Measurements from ENCODE around the gene SMAD6. TPM values are rescaled to one million over a fixed set of nuclear protein-coding genes. Genes with fewer than 3 reads are reported as not detected.

The SMAD6 gene
- total RNA-seq, 1 experiment from 2014 or later = 19.9 TPM

GRCh38 chr15:66749841-66750575, 48.0 kb downstream of the SMAD6 start:
- Histone ChIP-seq H4K20me1 (ENCODE audit: low read length) (no peaks in the 10 kb centered on the region), H3K27ac (ENCODE audit: low read length) (no peak overlapping the region), H3K4me2 (ENCODE audit: low read length) (no peak overlapping the region), H3F3A (ENCODE audit: low read length, unreplicated experiment) (peaks cover 12% of the 10 kb centered on the region), H3K79me2 (ENCODE audit: low read length) (peaks cover 53% of the 10 kb centered on the region), H3K9me2 (replicated peaks; ENCODE audit: low read length) (no peaks in the 10 kb centered on the region), H3K9ac (ENCODE audit: low read length) (no peak overlapping the region), H2AFZ (ENCODE audit: low read length) (no peak overlapping the region), H3K4me3 (ENCODE audit: low read length) (no peak overlapping the region), H3K27me3 (ENCODE audit: low read length) (no peaks in the 10 kb centered on the region), H3K4me1 (ENCODE audit: insufficient read depth, low read length) (peaks cover 67% of the 10 kb centered on the region), H3K9me3 (ENCODE audit: low read length) (no peaks in the 10 kb centered on the region), H3K36me3 (ENCODE audit: low read depth, low read length) (peaks cover 10% of the 10 kb centered on the region)
- ATAC-seq (peak; percentile 10; the same call in 1 of the 2 replicates), DNase-seq (peak; percentile 62)
- ChIA-PET CTCF (no interaction called here), POLR2A (ENCODE audit: unreplicated experiment) (no interaction called here)
- BruUV-seq (replicated peaks) = no TSS peak
- intact Hi-C loops (cut with micrococcal nuclease) = no loop called here
- TF ChIP-seq, protein P1, sequence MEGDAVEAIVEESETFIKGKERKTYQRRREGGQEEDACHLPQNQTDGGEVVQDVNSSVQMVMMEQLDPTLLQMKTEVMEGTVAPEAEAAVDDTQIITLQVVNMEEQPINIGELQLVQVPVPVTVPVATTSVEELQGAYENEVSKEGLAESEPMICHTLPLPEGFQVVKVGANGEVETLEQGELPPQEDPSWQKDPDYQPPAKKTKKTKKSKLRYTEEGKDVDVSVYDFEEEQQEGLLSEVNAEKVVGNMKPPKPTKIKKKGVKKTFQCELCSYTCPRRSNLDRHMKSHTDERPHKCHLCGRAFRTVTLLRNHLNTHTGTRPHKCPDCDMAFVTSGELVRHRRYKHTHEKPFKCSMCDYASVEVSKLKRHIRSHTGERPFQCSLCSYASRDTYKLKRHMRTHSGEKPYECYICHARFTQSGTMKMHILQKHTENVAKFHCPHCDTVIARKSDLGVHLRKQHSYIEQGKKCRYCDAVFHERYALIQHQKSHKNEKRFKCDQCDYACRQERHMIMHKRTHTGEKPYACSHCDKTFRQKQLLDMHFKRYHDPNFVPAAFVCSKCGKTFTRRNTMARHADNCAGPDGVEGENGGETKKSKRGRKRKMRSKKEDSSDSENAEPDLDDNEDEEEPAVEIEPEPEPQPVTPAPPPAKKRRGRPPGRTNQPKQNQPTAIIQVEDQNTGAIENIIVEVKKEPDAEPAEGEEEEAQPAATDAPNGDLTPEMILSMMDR (conservative IDR thresholded peaks at IDR 0.05; ENCODE audit: low read depth, low read length) = no peak
- TF ChIP-seq EZH2phosphoT487 (IDR thresholded peaks at IDR 0.05; ENCODE audit: borderline replicate concordance, low read length) (no peak), EZH2 (IDR thresholded peaks at IDR 0.05; ENCODE audit: low read length, unreplicated experiment) (no peak)

DNA sequence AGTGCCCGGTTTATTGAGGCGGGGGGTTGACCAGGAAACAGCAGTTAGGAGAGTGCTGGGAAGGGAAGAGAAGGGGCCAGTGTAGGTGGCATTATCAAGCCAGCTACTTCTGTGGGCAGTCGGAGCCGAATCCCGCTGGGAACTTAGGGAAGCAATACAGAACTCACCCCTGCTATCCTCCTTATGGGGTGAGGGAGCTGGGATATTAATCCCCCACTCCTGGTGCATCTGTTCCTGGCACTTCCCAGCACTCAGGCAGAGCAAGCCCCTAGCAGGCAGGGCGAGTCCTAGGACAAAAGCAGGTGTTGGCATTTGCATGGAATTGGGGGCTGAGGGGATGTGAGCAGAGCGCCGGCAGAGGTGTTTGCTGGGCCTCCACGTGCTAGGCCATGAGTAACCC, 48.6 kb downstream of the SMAD6 start:
- Histone ChIP-seq H3F3A (ENCODE audit: low read length, unreplicated experiment) (peaks cover 12% of the 10 kb centered on the region), H3K36me3 (ENCODE audit: low read depth, low read length) (peaks cover 16% of the 10 kb centered on the region), H3K9me2 (replicated peaks; ENCODE audit: low read length) (no peaks in the 10 kb centered on the region), H3K9me3 (ENCODE audit: low read length) (no peaks in the 10 kb centered on the region), H3K27ac (ENCODE audit: low read length) (no peak overlapping the region), H3K9ac (ENCODE audit: low read length) (no peak overlapping the region), H3K79me2 (ENCODE audit: low read length) (peaks cover 52% of the 10 kb centered on the region), H3K4me3 (ENCODE audit: low read length) (no peak overlapping the region), H3K27me3 (ENCODE audit: low read length) (no peaks in the 10 kb centered on the region), H3K4me2 (ENCODE audit: low read length) (no peak overlapping the region; the same call in 1 of the 2 replicates), H3K4me1 (ENCODE audit: insufficient read depth, low read length) (peaks cover 67% of the 10 kb centered on the region), H2AFZ (ENCODE audit: low read length) (no peak overlapping the region), H4K20me1 (ENCODE audit: low read length) (no peaks in the 10 kb centered on the region)
- CTCF ChIA-PET = no interaction called here
- DNase-seq (no peak), ATAC-seq (no peak)
- TF ChIP-seq, protein P1 (conservative IDR thresholded peaks at IDR 0.05; ENCODE audit: low read depth, low read length) = no peak
- no peak for TF ChIP-seq EZH2phosphoT487 (IDR thresholded peaks at IDR 0.05; ENCODE audit: borderline replicate concordance, low read length)
- TF ChIP-seq EZH2 (IDR thresholded peaks at IDR 0.05; ENCODE audit: low read length, unreplicated experiment) = no peak
- no TSS peak for BruUV-seq (replicated peaks)
- POLR2A ChIA-PET (ENCODE audit: unreplicated experiment) = no interaction called here
- intact Hi-C loops (cut with micrococcal nuclease) = no loop called here

- Histone ChIP-seq H2AFZ (ENCODE audit: low read length) (no peak overlapping the region), H3K9me3 (ENCODE audit: low read length) (no peaks in the 10 kb centered on the region), H3K27me3 (ENCODE audit: low read length) (no peaks in the 10 kb centered on the region), H3K4me1 (ENCODE audit: insufficient read depth, low read length) (peaks cover 57% of the 10 kb centered on the region), H3K79me2 (ENCODE audit: low read length) (peaks cover 48% of the 10 kb centered on the region), H3K9me2 (replicated peaks; ENCODE audit: low read length) (no peaks in the 10 kb centered on the region), H4K20me1 (ENCODE audit: low read length) (no peaks in the 10 kb centered on the region), H3K4me3 (ENCODE audit: low read length) (no peak overlapping the region), H3K36me3 (ENCODE audit: low read depth, low read length) (peaks cover 16% of the 10 kb centered on the region), H3K27ac (ENCODE audit: low read length) (peak overlapping the region; percentile 48), H3K4me2 (ENCODE audit: low read length) (peak overlapping the region; percentile 54), H3K9ac (ENCODE audit: low read length) (peak overlapping the region; percentile 25; the same call in 1 of the 2 replicates), H3F3A (ENCODE audit: low read length, unreplicated experiment) (peaks cover 12% of the 10 kb centered on the region)
- no peak for TF ChIP-seq EZH2phosphoT487 (IDR thresholded peaks at IDR 0.05; ENCODE audit: borderline replicate concordance, low read length)
- TF ChIP-seq, protein P1 (conservative IDR thresholded peaks at IDR 0.05; ENCODE audit: low read depth, low read length) = no peak
- no peak for TF ChIP-seq EZH2 (IDR thresholded peaks at IDR 0.05; ENCODE audit: low read length, unreplicated experiment)
- ChIA-PET POLR2A (ENCODE audit: unreplicated experiment) (interaction anchor here (0.5 to 0.7 kb wide), 3 partner anchors 14 to 32 kb away, joined by 3 to 14 read pairs (median 13); no protein-coding TSS in a partner anchor), CTCF (interaction anchor here (0.7 kb wide), 2 partner anchors 16 to 79 kb away, joined by 5 to 7 read pairs; no protein-coding TSS in a partner anchor)
- BruUV-seq (replicated peaks) = no TSS peak
- peak; percentile 72 for ATAC-seq
- intact Hi-C loops (cut with micrococcal nuclease) = no loop called here
- DNase-seq = peak; percentile 85
These were observed 49.5 kb downstream of the SMAD6 start for GRCh38 chr15:66751579-66751978.
